ENCODE measurements around the gene NCDN.

Gene NCDN

GRCh38 chr1:35555212-35555584 lies 2.4 kb upstream of the NCDN start:
- TF ChIP-seq, protein P1, sequence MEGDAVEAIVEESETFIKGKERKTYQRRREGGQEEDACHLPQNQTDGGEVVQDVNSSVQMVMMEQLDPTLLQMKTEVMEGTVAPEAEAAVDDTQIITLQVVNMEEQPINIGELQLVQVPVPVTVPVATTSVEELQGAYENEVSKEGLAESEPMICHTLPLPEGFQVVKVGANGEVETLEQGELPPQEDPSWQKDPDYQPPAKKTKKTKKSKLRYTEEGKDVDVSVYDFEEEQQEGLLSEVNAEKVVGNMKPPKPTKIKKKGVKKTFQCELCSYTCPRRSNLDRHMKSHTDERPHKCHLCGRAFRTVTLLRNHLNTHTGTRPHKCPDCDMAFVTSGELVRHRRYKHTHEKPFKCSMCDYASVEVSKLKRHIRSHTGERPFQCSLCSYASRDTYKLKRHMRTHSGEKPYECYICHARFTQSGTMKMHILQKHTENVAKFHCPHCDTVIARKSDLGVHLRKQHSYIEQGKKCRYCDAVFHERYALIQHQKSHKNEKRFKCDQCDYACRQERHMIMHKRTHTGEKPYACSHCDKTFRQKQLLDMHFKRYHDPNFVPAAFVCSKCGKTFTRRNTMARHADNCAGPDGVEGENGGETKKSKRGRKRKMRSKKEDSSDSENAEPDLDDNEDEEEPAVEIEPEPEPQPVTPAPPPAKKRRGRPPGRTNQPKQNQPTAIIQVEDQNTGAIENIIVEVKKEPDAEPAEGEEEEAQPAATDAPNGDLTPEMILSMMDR (IDR thresholded peaks at IDR 0.05; ENCODE audit: extremely low read depth, missing control alignments), result no peak
- no peak for DNase-seq (ENCODE audit: low spot score)

DNA sequence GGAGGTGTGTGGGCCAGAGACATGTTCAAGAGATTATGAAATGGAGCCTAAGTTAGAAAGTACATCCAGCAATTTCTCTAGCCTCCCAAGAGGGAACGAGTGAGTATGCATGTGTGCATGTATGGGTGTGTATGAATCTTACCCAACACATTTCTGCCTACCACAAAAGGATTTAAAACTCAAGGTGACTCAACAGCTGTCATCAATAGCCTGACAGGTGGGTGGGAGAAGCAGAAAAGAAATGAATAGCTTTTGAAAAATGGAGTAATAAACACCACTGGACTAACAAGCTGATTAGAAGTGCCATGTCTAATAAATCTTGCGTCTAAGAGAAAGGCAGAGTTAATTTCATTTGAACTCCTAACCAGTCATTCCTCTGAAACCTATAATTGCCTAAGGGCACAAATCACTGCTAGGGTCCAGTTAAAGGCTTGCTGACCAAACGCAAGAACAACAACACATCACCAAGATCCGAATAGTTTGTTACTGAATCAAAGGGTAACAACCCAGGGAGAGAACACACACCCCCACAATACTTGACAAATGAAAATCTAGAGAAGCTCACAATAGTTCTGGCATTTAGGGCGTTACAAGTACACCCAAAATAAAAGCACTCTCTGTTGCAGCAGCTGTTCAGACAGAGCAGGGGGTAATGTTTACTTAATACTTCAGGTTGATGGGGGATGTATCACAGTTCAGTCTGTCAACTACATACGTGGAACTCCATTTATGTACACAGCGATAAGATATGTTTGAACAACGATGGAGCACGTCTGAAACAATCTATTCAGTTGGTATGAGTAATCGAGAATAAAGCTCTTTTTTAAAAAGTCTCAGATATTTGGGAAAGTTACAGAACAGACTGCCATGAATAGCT lies 1.8 kb upstream of the NCDN start:
- TF ChIP-seq, protein P1 (IDR thresholded peaks at IDR 0.05; ENCODE audit: extremely low read depth, missing control alignments), result no peak
- no peak for DNase-seq (ENCODE audit: low spot score)

GRCh38 chr1:35556484-35557117 lies 998 bp upstream of the NCDN start:
- no peak for DNase-seq (ENCODE audit: low spot score)
- TF ChIP-seq, protein P1 (IDR thresholded peaks at IDR 0.05; ENCODE audit: extremely low read depth, missing control alignments), result no peak

- TF ChIP-seq, protein P1 (IDR thresholded peaks at IDR 0.05; ENCODE audit: extremely low read depth, missing control alignments), result no peak
- DNase-seq (ENCODE audit: low spot score), result peak; percentile 93
Observed at GRCh38 chr1:35557118-35557610, 435 bp upstream of the NCDN start, which contains the start of gene KIAA0319L. KIAA0319L (minus strand) TSS chr1:35557403; CDS start chr1:35554491, 2,912 bp downstream.

GRCh38 chr1:35558374-35559316 lies 1.0 kb downstream of the NCDN start:
- peak; percentile 25 for DNase-seq (ENCODE audit: low spot score)
- TF ChIP-seq, protein P1 (IDR thresholded peaks at IDR 0.05; ENCODE audit: extremely low read depth, missing control alignments), result no peak

DNA sequence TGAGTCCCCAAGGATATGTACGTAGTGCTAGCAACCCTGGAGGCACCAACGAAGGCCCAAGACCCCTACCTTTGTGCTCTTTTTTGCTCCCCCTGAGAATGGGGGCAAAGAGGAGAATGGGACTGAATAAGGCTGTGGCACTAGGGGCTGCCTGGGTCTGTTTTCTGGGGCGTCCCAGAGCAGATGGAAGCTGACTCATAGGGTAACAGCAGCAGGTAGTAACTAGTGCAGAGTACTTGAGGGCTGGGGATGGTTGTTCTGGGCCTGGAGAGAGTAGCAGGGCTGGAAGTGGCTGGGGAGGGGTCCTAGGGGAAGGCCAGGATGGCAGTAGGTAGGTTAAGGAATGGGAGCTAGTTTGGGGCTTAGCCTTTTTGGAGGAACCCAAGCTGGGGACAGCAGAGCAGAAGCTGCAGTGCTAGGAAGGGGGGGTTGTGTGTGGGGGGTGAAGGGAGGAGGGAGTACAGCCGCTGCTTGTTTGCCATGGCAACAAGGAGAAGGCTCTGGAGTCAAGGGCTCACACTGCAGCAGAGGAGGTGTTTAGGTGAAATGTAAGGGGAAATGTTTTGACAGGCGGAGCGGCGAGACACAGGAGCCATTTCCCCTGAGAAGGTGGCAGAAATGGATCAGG lies 1.8 kb downstream of the NCDN start:
- DNase-seq (ENCODE audit: low spot score), result no peak
- TF ChIP-seq, protein P1 (IDR thresholded peaks at IDR 0.05; ENCODE audit: extremely low read depth, missing control alignments), result no peak
